Right atrium auricular region (tissue), 2 donors: Measurements from ENCODE around the gene LIPK. TPM values are rescaled to one million over a fixed set of nuclear protein-coding genes. Genes with fewer than 3 reads are reported as not detected.

Experiments
- DNase-seq: peaks from one replicate; pipeline ENCODE4 v3.0.0-alpha.2; 2019; ENCODE audit warnings: low spot score
- H3K27ac ChIP-seq, 2 donors: fragments of 200-600 bp; sonication (generic); 1 replicate in 1 of 2; 2 replicates in 1 of 2; pipeline ENCODE4 v1.5.1; 2016 to 2019
- H3K27me3 ChIP-seq, 2 donors: fragments of 200-600 bp; sonication (generic); one replicate each; pipeline versions ENCODE4 v1.5.1 to v1.6.0; 2017 to 2019
- H3K36me3 ChIP-seq: fragments of 200-600 bp; sonication (generic); one replicate; pipeline ENCODE4 v1.5.1; 2016
- H3K4me1 ChIP-seq, 2 donors: fragments of 200-600 bp; sonication (generic); one replicate each; pipeline versions ENCODE4 v1.5.1 to v1.6.0; 2017 to 2019
- H3K4me3 ChIP-seq, 2 donors: fragments of 200-600 bp; sonication (generic); 1 replicate in 1 of 2; 2 replicates in 1 of 2; pipeline ENCODE4 v1.5.1; 2017 to 2019; ENCODE audit warnings: mild to moderate bottlenecking in 1 of 2, moderate library complexity in 1 of 2
- H3K9me3 ChIP-seq, 2 donors: fragments of 200-600 bp; sonication (generic); one replicate each; pipeline ENCODE4 v1.5.1; 2019
- total RNA-seq, 2 donors: library from RNA; depleted of rRNA; stranded (reverse); fragments of >200 nt; gene quantifications; one replicate each; pipeline ENCODE4 v1.1.0, GENCODE V29; 2016
- TF ChIP-seq, protein P1 (sequence below), 2 donors: fragments of 200-600 bp; sonication (generic); IDR thresholded peaks; one replicate each; pipeline ENCODE4 v1.5.1; 2019; ENCODE audit warnings: antibody characterized with exemption in 2 of 2

The LIPK gene
- total RNA-seq, 2 donors from 2014 or later, result not detected

DNA sequence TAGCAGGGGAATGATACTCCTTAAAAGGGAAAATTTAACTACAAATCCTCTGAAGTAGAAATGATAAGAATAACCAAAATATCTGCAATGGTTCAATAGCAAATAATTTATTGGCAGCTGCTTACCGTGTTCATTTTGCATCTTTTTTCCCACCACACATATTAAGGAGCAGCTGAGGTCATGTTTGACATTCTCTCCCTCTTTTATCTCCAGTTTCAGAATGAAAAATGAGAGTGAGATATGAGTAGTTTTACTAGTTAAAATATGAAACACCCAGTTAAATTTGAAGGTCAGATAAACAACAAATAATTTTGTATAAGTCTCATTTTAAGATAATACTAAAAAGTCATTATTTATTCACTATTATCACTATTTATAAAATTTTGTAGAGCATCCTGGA, 56.9 kb downstream of the LIPK start:
- H3K27me3 ChIP-seq, result no peaks in the 10 kb centered on the region
- DNase-seq, result no peak

DNA sequence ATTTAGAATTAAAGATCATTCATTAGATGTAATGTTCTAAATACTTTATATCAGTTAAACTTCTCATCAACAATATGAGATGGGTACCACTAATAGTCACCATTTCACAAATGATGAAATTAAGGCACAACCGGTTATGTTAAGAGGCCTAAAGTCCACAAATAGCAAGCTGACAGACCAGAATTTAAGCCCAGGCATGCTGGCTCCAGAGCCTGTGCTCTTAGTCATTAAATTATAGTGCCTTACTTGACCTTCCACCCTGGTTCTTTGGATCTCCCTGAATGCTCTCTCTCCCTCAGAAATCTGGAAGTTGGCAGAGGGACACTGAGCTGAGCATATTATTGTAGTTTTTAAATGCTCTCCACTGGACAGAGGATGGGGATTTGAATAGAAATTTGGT, 57.4 kb downstream of the LIPK start:
- Histone ChIP-seq H3K4me1 (no peaks in the 10 kb centered on the region), H3K27me3 (no peaks in the 10 kb centered on the region), H3K27ac (no peak overlapping the region), H3K36me3 (no peaks in the 10 kb centered on the region), H3K4me3 (no peak overlapping the region), H3K9me3 (no peaks in the 10 kb centered on the region)
- no peak for DNase-seq
- TF ChIP-seq, protein P1, sequence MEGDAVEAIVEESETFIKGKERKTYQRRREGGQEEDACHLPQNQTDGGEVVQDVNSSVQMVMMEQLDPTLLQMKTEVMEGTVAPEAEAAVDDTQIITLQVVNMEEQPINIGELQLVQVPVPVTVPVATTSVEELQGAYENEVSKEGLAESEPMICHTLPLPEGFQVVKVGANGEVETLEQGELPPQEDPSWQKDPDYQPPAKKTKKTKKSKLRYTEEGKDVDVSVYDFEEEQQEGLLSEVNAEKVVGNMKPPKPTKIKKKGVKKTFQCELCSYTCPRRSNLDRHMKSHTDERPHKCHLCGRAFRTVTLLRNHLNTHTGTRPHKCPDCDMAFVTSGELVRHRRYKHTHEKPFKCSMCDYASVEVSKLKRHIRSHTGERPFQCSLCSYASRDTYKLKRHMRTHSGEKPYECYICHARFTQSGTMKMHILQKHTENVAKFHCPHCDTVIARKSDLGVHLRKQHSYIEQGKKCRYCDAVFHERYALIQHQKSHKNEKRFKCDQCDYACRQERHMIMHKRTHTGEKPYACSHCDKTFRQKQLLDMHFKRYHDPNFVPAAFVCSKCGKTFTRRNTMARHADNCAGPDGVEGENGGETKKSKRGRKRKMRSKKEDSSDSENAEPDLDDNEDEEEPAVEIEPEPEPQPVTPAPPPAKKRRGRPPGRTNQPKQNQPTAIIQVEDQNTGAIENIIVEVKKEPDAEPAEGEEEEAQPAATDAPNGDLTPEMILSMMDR (IDR thresholded peaks at IDR 0.05), result no peak

More for the DNA sequence above, 56.9 kb downstream of the LIPK start:
- H3K27ac ChIP-seq, result no peak overlapping the region
- TF ChIP-seq, protein P1 (IDR thresholded peaks at IDR 0.05), result no peak
- no peaks in the 10 kb centered on the region for H3K9me3 ChIP-seq
- H3K4me3 ChIP-seq, result no peak overlapping the region
- H3K36me3 ChIP-seq, result no peaks in the 10 kb centered on the region
- no peaks in the 10 kb centered on the region for H3K4me1 ChIP-seq

DNA sequence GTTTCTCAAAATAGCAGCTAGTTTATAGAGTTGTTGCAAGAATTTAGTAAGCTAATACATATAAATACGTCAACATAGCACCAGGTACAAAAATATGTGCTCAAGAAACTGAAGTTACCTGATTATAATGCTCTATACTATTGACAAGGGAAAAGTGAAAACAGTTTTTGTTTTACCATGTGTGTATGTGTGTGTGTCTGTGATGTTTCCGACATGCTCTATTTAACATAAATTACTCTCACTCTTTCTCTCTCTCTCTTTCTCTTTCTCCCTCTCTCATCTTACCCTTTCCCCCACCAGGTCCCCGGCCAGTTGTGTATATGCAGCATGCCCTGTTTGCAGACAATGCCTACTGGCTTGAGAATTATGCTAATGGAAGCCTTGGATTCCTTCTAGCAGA, 58.1 kb downstream of the LIPK start:
- Histone ChIP-seq H3K27me3 (no peaks in the 10 kb centered on the region), H3K4me1 (no peaks in the 10 kb centered on the region), H3K9me3 (no peaks in the 10 kb centered on the region), H3K36me3 (no peaks in the 10 kb centered on the region), H3K4me3 (no peak overlapping the region), H3K27ac (no peak overlapping the region)
- DNase-seq, result no peak
- TF ChIP-seq, protein P1 (IDR thresholded peaks at IDR 0.05), result no peak

- H3K36me3 ChIP-seq, result no peaks in the 10 kb centered on the region
- no peaks in the 10 kb centered on the region for H3K27me3 ChIP-seq
- TF ChIP-seq, protein P1 (IDR thresholded peaks at IDR 0.05), result no peak
- no peak for DNase-seq
- no peaks in the 10 kb centered on the region for H3K4me1 ChIP-seq
- no peaks in the 10 kb centered on the region for H3K9me3 ChIP-seq
- H3K27ac ChIP-seq, result no peak overlapping the region
- no peak overlapping the region for H3K4me3 ChIP-seq
Measured at GRCh38 chr10:88765816-88766215, 59.8 kb downstream of the LIPK start.

GRCh38 chr10:88769384-88769783, 63.3 kb downstream of the LIPK start:
- Histone ChIP-seq H3K4me1 (no peaks in the 10 kb centered on the region), H3K9me3 (peaks cover 0 to 12% of the 10 kb centered on the region in 2 donors), H3K27ac (no peak overlapping the region), H3K36me3 (no peaks in the 10 kb centered on the region), H3K27me3 (no peaks in the 10 kb centered on the region), H3K4me3 (no peak overlapping the region)
- TF ChIP-seq, protein P1 (IDR thresholded peaks at IDR 0.05), result no peak
- no peak for DNase-seq

GRCh38 chr10:88781206-88781605, 75.2 kb downstream of the LIPK start:
- no peak for DNase-seq
- H3K27ac ChIP-seq, result no peak overlapping the region
- TF ChIP-seq, protein P1 (IDR thresholded peaks at IDR 0.05), result no peak

More at GRCh38 chr10:88781206-88781605, 75.2 kb downstream of the LIPK start:
- Histone ChIP-seq H3K4me3 (no peak overlapping the region), H3K4me1 (no peaks in the 10 kb centered on the region), H3K27me3 (no peaks in the 10 kb centered on the region), H3K36me3 (no peaks in the 10 kb centered on the region), H3K9me3 (no peaks in the 10 kb centered on the region)
